PC-9 (cell line): ENCODE results near the gene PRDM16. TPM values are rescaled to one million over a fixed set of nuclear protein-coding genes. Genes with fewer than 3 reads are reported as not detected.

ENCODE experiments used
- BruUV-seq: library from RNA; stranded (reverse); fragments of 400-500 nt; replicated peaks from 2 replicates; lab custom pipeline; 2021; lab: Mats Ljungman, UMichigan
- CTCF ChIA-PET: fragments of 300-600 bp; sonication (Branson Sonifier 250); formaldehyde crosslinking; loops from one replicate; lab custom pipeline; 2022; ENCODE audit warnings: antibody characterized with exemption; lab: Charles Lee
- POLR2A ChIA-PET: fragments of 300-600 bp; sonication (Branson Sonifier 250); formaldehyde crosslinking; loops from one replicate; lab custom pipeline; 2022; ENCODE audit warnings: antibody characterized with exemption; ENCODE audit not compliant: unreplicated experiment; lab: Charles Lee
- DNase-seq, 2 experiments: peaks; one replicate each; pipeline versions ENCODE4 v3.0.0 to v3.0.0-alpha.2; 2015 to 2022; ENCODE audit warnings: mixed read lengths in 1 of 2
- H2AFZ ChIP-seq: fragments of 200-600 bp; sonication (generic); 2 replicates; pipeline ENCODE4 v1.8.1; 2017; ENCODE audit warnings: antibody characterized with exemption
- H3F3A ChIP-seq: fragments of 200-600 bp; sonication (generic); 2 replicates; pipeline ENCODE4 v1.8.1; 2017; ENCODE audit warnings: antibody characterized with exemption, mild to moderate bottlenecking, low read depth; ENCODE audit not compliant: insufficient read depth
- H3K27ac ChIP-seq: fragments of 200-600 bp; sonication (generic); 2 replicates; pipeline ENCODE4 v1.6.1; 2016; ENCODE audit warnings: mixed run types
- H3K27me3 ChIP-seq: fragments of 200-600 bp; sonication (generic); 2 replicates; pipeline ENCODE4 v1.6.1; 2016; ENCODE audit warnings: low read depth, mixed run types; ENCODE audit not compliant: insufficient read depth
- H3K36me3 ChIP-seq: fragments of 200-600 bp; sonication (generic); 2 replicates; pipeline ENCODE4 v1.6.1; 2016; ENCODE audit warnings: low read depth, mixed run types
- H3K4me1 ChIP-seq: fragments of 200-600 bp; sonication (generic); replicated peaks from 2 replicates; pipeline ENCODE4 v1.6.1; 2016; ENCODE audit warnings: mixed run types; ENCODE audit not compliant: insufficient read depth
- H3K4me2 ChIP-seq: fragments of 200-600 bp; sonication (generic); 2 replicates; pipeline ENCODE4 v1.6.1; 2017; ENCODE audit warnings: mixed run types
- H3K4me3 ChIP-seq: fragments of 200-600 bp; sonication (generic); 2 replicates; pipeline ENCODE4 v1.6.1; 2016; ENCODE audit warnings: mixed run types
- H3K79me2 ChIP-seq: fragments of 200-600 bp; sonication (generic); 2 replicates; pipeline ENCODE4 v1.6.1; 2017; ENCODE audit warnings: low read depth, mixed run types
- H3K9me2 ChIP-seq: fragments of 200-600 bp; sonication (generic); 2 replicates; pipeline ENCODE4 v1.8.1; 2017; ENCODE audit warnings: mild to moderate bottlenecking; ENCODE audit not compliant: insufficient read depth
- H3K9me3 ChIP-seq: fragments of 200-600 bp; sonication (generic); 2 replicates; pipeline ENCODE4 v1.8.1; 2016; ENCODE audit warnings: low read depth; ENCODE audit not compliant: insufficient read depth
- H4K20me1 ChIP-seq: fragments of 200-600 bp; sonication (generic); 2 replicates; pipeline ENCODE4 v1.8.1; 2017; ENCODE audit not compliant: insufficient read depth
- CTCF ChIP-seq: fragments of 200-600 bp; sonication (generic); conservative IDR thresholded peaks from 2 replicates; pipeline ENCODE4 v1.6.1; 2017; ENCODE audit warnings: mixed run types, antibody characterized with exemption, mild to moderate bottlenecking, moderate library complexity
- EZH2 ChIP-seq: fragments of 200-600 bp; sonication (generic); IDR thresholded peaks from 2 replicates; pipeline ENCODE4 v1.8.0; 2017; ENCODE audit warnings: antibody characterized with exemption, low read depth
- intact Hi-C: fragments of 100-400 bp; cut with micrococcal nuclease; formaldehyde crosslinking; loops from one replicate; pipeline ENCODE4 v1.10.0; 2022; ENCODE audit not compliant: unreplicated experiment
- total RNA-seq: library from RNA; stranded (reverse); gene quantifications from 2 replicates; pipeline ENCODE4 v1.2.3, GENCODE V29; 2021

The PRDM16 gene
- total RNA-seq, 1 experiment from 2014 or later = not detected

- TF ChIP-seq CTCF = no peak
- TF ChIP-seq EZH2 = no peak
Observed at GRCh38 chr1:3332662-3333061, 263.7 kb downstream of the PRDM16 start.

GRCh38 chr1:3333903-3334302 is 264.9 kb downstream of the PRDM16 start:
- H3K79me2 ChIP-seq = no peaks in the 10 kb centered on the region
- intact Hi-C loops = no loop called here
- H3K4me3 ChIP-seq = no peak overlapping the region
- no peak overlapping the region for H2AFZ ChIP-seq
- no peak overlapping the region for H3K27ac ChIP-seq
- no peaks in the 10 kb centered on the region for H3K36me3 ChIP-seq
- H4K20me1 ChIP-seq = no peaks in the 10 kb centered on the region
- POLR2A ChIA-PET = no interaction called here
- H3F3A ChIP-seq = peaks cover 10% of the 10 kb centered on the region; the same call in 1 of the 2 replicates
- H3K9me2 ChIP-seq = no peaks in the 10 kb centered on the region
- H3K27me3 ChIP-seq = peaks cover 82% of the 10 kb centered on the region
- H3K9me3 ChIP-seq = no peaks in the 10 kb centered on the region
- CTCF ChIA-PET = no interaction called here
- DNase-seq = no peak
- H3K4me1 ChIP-seq = no peaks in the 10 kb centered on the region
- TF ChIP-seq EZH2 = no peak
- TF ChIP-seq CTCF = no peak
- no peak overlapping the region for H3K4me2 ChIP-seq
- no TSS peak for BruUV-seq

More at GRCh38 chr1:3332662-3333061, 263.7 kb downstream of the PRDM16 start:
- no peak overlapping the region for H3K4me2 ChIP-seq
- H4K20me1 ChIP-seq = no peaks in the 10 kb centered on the region
- no peaks in the 10 kb centered on the region for H3K79me2 ChIP-seq
- peaks cover 82% of the 10 kb centered on the region for H3K27me3 ChIP-seq
- H3K9me3 ChIP-seq = no peaks in the 10 kb centered on the region
- H3F3A ChIP-seq = peaks cover 10% of the 10 kb centered on the region; the same call in 1 of the 2 replicates
- no peaks in the 10 kb centered on the region for H3K4me1 ChIP-seq
- no TSS peak for BruUV-seq
- CTCF ChIA-PET = no interaction called here
- H3K36me3 ChIP-seq = no peaks in the 10 kb centered on the region
- no peak overlapping the region for H3K4me3 ChIP-seq
- POLR2A ChIA-PET = no interaction called here
- no peak overlapping the region for H2AFZ ChIP-seq
- H3K27ac ChIP-seq = no peak overlapping the region
- intact Hi-C loops = no loop called here
- DNase-seq = no peak
- H3K9me2 ChIP-seq = no peaks in the 10 kb centered on the region

- H3K27ac ChIP-seq = no peak overlapping the region
- H3K4me3 ChIP-seq = no peak overlapping the region
- TF ChIP-seq EZH2 (no peak), CTCF (no peak)
- H3K4me1 ChIP-seq = no peaks in the 10 kb centered on the region
- H3K4me2 ChIP-seq = no peak overlapping the region
- H3K9me3 ChIP-seq = no peaks in the 10 kb centered on the region
- no peaks in the 10 kb centered on the region for H4K20me1 ChIP-seq
- H3F3A ChIP-seq = peaks cover 10% of the 10 kb centered on the region; the same call in 1 of the 2 replicates
- POLR2A ChIA-PET = no interaction called here
- H3K9me2 ChIP-seq = no peaks in the 10 kb centered on the region
- no peaks in the 10 kb centered on the region for H3K79me2 ChIP-seq
- no peak overlapping the region for H2AFZ ChIP-seq
- peaks cover 83% of the 10 kb centered on the region for H3K27me3 ChIP-seq
- DNase-seq = no peak
- H3K36me3 ChIP-seq = no peaks in the 10 kb centered on the region
- CTCF ChIA-PET = no interaction called here
- intact Hi-C loops = no loop called here
- no TSS peak for BruUV-seq
Observed at GRCh38 chr1:3334366-3334765, 265.4 kb downstream of the PRDM16 start.
